ENCODE data around the gene FAM47E. TPM values are rescaled to one million over a fixed set of nuclear protein-coding genes. Genes with fewer than 3 reads are reported as not detected.

Gene FAM47E
- total and polyA plus RNA-seq, 9 donors = 0.64 to 2.4 (median 1.2) TPM

DNA sequence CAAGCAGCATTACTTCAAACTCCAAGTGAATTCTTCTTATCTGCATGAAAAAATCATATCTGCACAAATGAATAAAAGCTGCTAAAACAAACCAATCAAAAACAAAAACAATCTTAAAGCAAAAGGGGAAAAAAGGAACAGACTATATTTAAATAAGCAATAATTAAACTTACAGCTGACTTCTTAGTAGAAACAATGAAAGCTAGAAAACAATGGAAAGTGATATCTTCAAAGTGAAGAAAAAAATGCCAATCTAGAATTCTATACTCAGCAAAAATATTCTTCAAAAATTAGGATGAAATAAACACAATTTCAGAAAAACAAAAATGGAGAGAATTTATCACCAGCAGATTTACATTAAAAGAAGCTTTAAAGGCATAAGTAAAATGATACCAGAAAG lies 75.0 kb downstream of the FAM47E start:
- H3K27me3 ChIP-seq (ENCODE audit: control insufficient read depth, insufficient read depth, low read length) = no peaks in the 10 kb centered on the region
- no peak overlapping the region for H3K27ac ChIP-seq (ENCODE audit: low read length)
- no peaks in the 10 kb centered on the region for H3K4me1 ChIP-seq (ENCODE audit: control insufficient read depth, insufficient read depth, low read length)
- no peaks in the 10 kb centered on the region for H3K36me3 ChIP-seq (ENCODE audit: control insufficient read depth, insufficient read depth, low read length)
- no peak overlapping the region for H3K4me3 ChIP-seq (ENCODE audit: low read length)
- peaks cover 11% of the 10 kb centered on the region for H3K9me3 ChIP-seq (replicated peaks; ENCODE audit: control insufficient read depth, low read depth, low read length)
- no peak for DNase-seq

Other genes with a start within 250 kb of the FAM47E start
- 0.04 TPM for gene CXCL9, start 244.2 kb upstream of the FAM47E start, total RNA-seq
- gene CXCL9, start 244.2 kb upstream of the FAM47E start, polyA plus RNA-seq (ENCODE audit: insufficient read depth in 1 of 8, insufficient read length in 8 of 8, low replicate concordance in 1 of 8) = under 1 TPM in 6 of 8 donors, not detected in 2; 0.04 to 0.41 (median 0.09) TPM
- gene CXCL10, start 228.2 kb upstream of the FAM47E start, total RNA-seq = 0.09 TPM
- 1 to 10 TPM in 1 of 8 donors, under 1 TPM in 6, not detected in 1; 0.14 to 1.1 (median 0.23) TPM for gene CXCL10, start 228.2 kb upstream of the FAM47E start, polyA plus RNA-seq (ENCODE audit: insufficient read depth in 1 of 8, insufficient read length in 8 of 8, low replicate concordance in 1 of 8)
- gene CXCL11, start 215.7 kb upstream of the FAM47E start, total RNA-seq = not detected
- gene CXCL11, start 215.7 kb upstream of the FAM47E start, polyA plus RNA-seq (ENCODE audit: insufficient read depth in 1 of 8, insufficient read length in 8 of 8, low replicate concordance in 1 of 8) = under 1 TPM in 1 of 8 donors, not detected in 7; 0.07 TPM
- 26.0 TPM for gene ART3, start 177.0 kb upstream of the FAM47E start, total RNA-seq
- gene ART3, start 177.0 kb upstream of the FAM47E start, polyA plus RNA-seq (ENCODE audit: insufficient read depth in 1 of 8, insufficient read length in 8 of 8, low replicate concordance in 1 of 8) = 10 to 100 TPM; 21.7 to 54.3 (median 38.9) TPM
- gene NUP54, start 103.3 kb upstream of the FAM47E start, total RNA-seq = 45.7 TPM
- gene NUP54, start 103.3 kb upstream of the FAM47E start, polyA plus RNA-seq (ENCODE audit: insufficient read depth in 1 of 8, insufficient read length in 8 of 8, low replicate concordance in 1 of 8) = 10 to 100 TPM; 31.9 to 45.4 (median 39.3) TPM
- 136 TPM for gene SCARB2, start 37.9 kb upstream of the FAM47E start, total RNA-seq
- gene SCARB2, start 37.9 kb upstream of the FAM47E start, polyA plus RNA-seq (ENCODE audit: insufficient read depth in 1 of 8, insufficient read length in 8 of 8, low replicate concordance in 1 of 8) = 100 to 1,000 TPM; 101 to 154 (median 117) TPM
- gene STBD1, start 55.0 kb downstream of the FAM47E start, total RNA-seq = 30.9 TPM
- 10 to 100 TPM; 22.1 to 47.6 (median 36.8) TPM for gene STBD1, start 55.0 kb downstream of the FAM47E start, polyA plus RNA-seq (ENCODE audit: insufficient read depth in 1 of 8, insufficient read length in 8 of 8, low replicate concordance in 1 of 8)
- 0.18 TPM for gene CCDC158, start 169.4 kb downstream of the FAM47E start, total RNA-seq
- gene CCDC158, start 169.4 kb downstream of the FAM47E start, polyA plus RNA-seq (ENCODE audit: insufficient read depth in 1 of 8, insufficient read length in 8 of 8, low replicate concordance in 1 of 8) = 1 to 10 TPM in 1 of 8 donors, under 1 TPM in 7; 0.61 to 1.5 (median 0.71) TPM
- 25.1 TPM for gene SHROOM3, start 183.5 kb downstream of the FAM47E start, total RNA-seq
- 10 to 100 TPM; 21.0 to 57.5 (median 33.3) TPM for gene SHROOM3, start 183.5 kb downstream of the FAM47E start, polyA plus RNA-seq (ENCODE audit: insufficient read depth in 1 of 8, insufficient read length in 8 of 8, low replicate concordance in 1 of 8)

Measured in muscle of leg (tissue), 10 donors.